Measurements from ENCODE around the gene NLGN1. TPM values are rescaled to one million over a fixed set of nuclear protein-coding genes. Genes with fewer than 3 reads are reported as not detected.
A peak's percentile ranks its signal among the peaks of the same experiment; 100 is the strongest.

The NLGN1 gene
- total and polyA plus RNA-seq, 9 of the 15 experiments (the other 6 are each of a cell fraction or from before 2014, with no cell fraction given): under 0.01 to 0.01 TPM; not detected in 7

DNA sequence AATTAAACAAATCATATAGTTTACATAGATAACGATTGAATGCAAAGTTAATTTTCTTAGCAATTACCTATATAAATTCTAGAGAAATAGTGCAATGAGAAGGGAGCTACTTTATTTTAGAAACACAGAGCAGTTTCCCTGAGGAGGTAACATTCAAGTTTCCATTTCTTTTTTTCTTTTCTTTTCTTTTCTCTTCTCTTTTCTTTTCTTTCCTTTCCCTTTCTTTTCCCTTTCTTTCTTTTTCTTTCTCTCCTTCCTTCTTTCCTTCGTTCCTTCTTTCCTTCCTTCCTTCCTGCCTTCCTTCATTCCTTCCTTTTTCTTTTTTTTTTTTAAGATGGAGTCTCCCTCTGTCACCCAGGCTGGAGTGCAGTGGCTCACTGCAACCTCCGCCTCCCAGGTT is 417.3 kb downstream of the NLGN1 start:
- no peaks in the 10 kb centered on the region for H4K20me1 ChIP-seq (replicated peaks; ENCODE audit: control insufficient read depth, insufficient read depth, low read length)
- DNase-seq (ENCODE audit: extremely low read depth in 1 of 4, low spot score in 3 of 4) (no peak), ATAC-seq (no peak), FAIRE-seq (no peak)
- no peak overlapping the region for H3K27ac ChIP-seq (ENCODE audit: extremely low read depth, low read depth, low read length)
- H3K4me1 ChIP-seq (replicated peaks in 1 of 2; ENCODE audit: control insufficient read depth in 2 of 2, insufficient read depth in 2 of 2, low read length in 2 of 2): no peaks in the 10 kb centered on the region
- no peaks in the 10 kb centered on the region for H3K36me3 ChIP-seq (ENCODE audit: control insufficient read depth, insufficient read depth, low read length)
- in situ Hi-C loops (cut with MboI) (no loop called here), intact Hi-C loops (cut with micrococcal nuclease) (no loop called here)
- H2AFZ ChIP-seq (ENCODE audit: low read depth, low read length): no peak overlapping the region
- ChIA-PET POLR2A (no interaction called here), CTCF (ENCODE audit: low intra/inter-chr PET ratio) (no interaction called here)
- no TSS peak for BruUV-seq (replicated peaks)
- no peaks in the 10 kb centered on the region for H3K79me2 ChIP-seq (ENCODE audit: control insufficient read depth, insufficient read depth, low read length)
- H3K9ac ChIP-seq (ENCODE audit: insufficient read depth in 1 of 2, low read depth in 2 of 2, low read length in 2 of 2): no peak overlapping the region
- TF ChIP-seq PCBP1 (IDR thresholded peaks at IDR 0.05; ENCODE audit: low read depth, low read length, poor library complexity, severe bottlenecking): no peak
- TF ChIP-seq, protein P1, sequence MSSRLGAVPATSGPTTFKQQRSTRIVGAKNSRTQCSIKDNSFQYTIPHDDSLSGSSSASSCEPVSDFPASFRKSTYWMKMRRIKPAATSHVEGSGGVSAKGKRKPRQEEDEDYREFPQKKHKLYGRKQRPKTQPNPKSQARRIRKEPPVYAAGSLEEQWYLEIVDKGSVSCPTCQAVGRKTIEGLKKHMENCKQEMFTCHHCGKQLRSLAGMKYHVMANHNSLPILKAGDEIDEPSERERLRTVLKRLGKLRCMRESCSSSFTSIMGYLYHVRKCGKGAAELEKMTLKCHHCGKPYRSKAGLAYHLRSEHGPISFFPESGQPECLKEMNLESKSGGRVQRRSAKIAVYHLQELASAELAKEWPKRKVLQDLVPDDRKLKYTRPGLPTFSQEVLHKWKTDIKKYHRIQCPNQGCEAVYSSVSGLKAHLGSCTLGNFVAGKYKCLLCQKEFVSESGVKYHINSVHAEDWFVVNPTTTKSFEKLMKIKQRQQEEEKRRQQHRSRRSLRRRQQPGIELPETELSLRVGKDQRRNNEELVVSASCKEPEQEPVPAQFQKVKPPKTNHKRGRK (tag; IDR thresholded peaks at IDR 0.05): peak; percentile 66
- TF ChIP-seq ZNF717 (CRISPR knock-in tag; IDR thresholded peaks at IDR 0.05): no peak
- no peaks in the 10 kb centered on the region for H3K27me3 ChIP-seq (ENCODE audit: control insufficient read depth in 2 of 2, insufficient read depth in 2 of 2, low read length in 2 of 2)
- no peak overlapping the region for H3K4me2 ChIP-seq (ENCODE audit: insufficient read depth, low read length)
- H3K4me3 ChIP-seq: no peak overlapping the region
- 0% methylated on average over 2 of the region's 3 CpGs for WGBS (ENCODE audit: insufficient coverage, low coverage, missing lambda C conversion rate)
- H3K9me1 ChIP-seq (ENCODE audit: control insufficient read depth, insufficient read depth, low read length): no peaks in the 10 kb centered on the region
- H3K9me3 ChIP-seq (replicated peaks; ENCODE audit: control insufficient read depth, insufficient read depth, low read depth, low read length): no peaks in the 10 kb centered on the region

DNA sequence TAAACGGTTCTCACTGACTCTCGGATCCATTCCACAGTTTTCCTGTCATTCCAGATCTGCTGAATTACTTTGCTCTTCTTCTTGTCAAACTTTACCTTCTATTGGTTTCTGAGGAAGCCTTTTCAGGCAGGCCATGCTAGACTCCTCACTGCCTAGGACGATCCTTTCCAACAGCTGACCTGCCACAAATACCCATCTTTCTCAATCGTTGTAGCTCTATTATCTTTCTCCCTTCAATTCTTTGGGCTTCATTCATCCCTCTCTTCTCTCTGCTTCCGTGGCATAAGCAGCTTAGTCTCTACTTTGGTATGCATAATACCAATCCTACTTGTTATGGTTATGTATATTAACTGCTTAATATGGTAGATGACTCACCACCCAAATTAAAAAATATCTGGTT is 421.8 kb downstream of the NLGN1 start:
- no peak for ATAC-seq
- no peak overlapping the region for H2AFZ ChIP-seq (ENCODE audit: low read depth, low read length)
- TF ChIP-seq ZNF197 (CRISPR knock-in tag; IDR thresholded peaks at IDR 0.05; ENCODE audit: low read depth): no peak
- no peak for TF ChIP-seq ZNF766 (CRISPR knock-in tag; conservative IDR thresholded peaks at IDR 0.05)
- TF ChIP-seq ZNF324 (CRISPR knock-in tag; IDR thresholded peaks at IDR 0.05): no peak
- no peak for TF ChIP-seq ZNF316 (IDR thresholded peaks at IDR 0.05)
- no peak for TF ChIP-seq TFE3 (CRISPR knock-in tag; IDR thresholded peaks at IDR 0.05)
- no peak for TF ChIP-seq FOXK1 (CRISPR knock-in tag; IDR thresholded peaks at IDR 0.05; ENCODE audit: borderline replicate concordance)
- TF ChIP-seq THAP7 (CRISPR knock-in tag; IDR thresholded peaks at IDR 0.05): no peak
- TF ChIP-seq, protein P2, sequence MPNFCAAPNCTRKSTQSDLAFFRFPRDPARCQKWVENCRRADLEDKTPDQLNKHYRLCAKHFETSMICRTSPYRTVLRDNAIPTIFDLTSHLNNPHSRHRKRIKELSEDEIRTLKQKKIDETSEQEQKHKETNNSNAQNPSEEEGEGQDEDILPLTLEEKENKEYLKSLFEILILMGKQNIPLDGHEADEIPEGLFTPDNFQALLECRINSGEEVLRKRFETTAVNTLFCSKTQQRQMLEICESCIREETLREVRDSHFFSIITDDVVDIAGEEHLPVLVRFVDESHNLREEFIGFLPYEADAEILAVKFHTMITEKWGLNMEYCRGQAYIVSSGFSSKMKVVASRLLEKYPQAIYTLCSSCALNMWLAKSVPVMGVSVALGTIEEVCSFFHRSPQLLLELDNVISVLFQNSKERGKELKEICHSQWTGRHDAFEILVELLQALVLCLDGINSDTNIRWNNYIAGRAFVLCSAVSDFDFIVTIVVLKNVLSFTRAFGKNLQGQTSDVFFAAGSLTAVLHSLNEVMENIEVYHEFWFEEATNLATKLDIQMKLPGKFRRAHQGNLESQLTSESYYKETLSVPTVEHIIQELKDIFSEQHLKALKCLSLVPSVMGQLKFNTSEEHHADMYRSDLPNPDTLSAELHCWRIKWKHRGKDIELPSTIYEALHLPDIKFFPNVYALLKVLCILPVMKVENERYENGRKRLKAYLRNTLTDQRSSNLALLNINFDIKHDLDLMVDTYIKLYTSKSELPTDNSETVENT (CRISPR knock-in tag; IDR thresholded peaks at IDR 0.05): no peak

More for the DNA sequence above, 421.8 kb downstream of the NLGN1 start:
- H3K4me2 ChIP-seq (ENCODE audit: insufficient read depth, low read length): no peak overlapping the region
- H3K36me3 ChIP-seq (ENCODE audit: control insufficient read depth, insufficient read depth, low read length): no peaks in the 10 kb centered on the region
- no peaks in the 10 kb centered on the region for H4K20me1 ChIP-seq (replicated peaks; ENCODE audit: control insufficient read depth, insufficient read depth, low read length)
- H3K9me3 ChIP-seq (replicated peaks; ENCODE audit: control insufficient read depth, insufficient read depth, low read depth, low read length): no peaks in the 10 kb centered on the region
- BruUV-seq (replicated peaks): no TSS peak
- H3K4me3 ChIP-seq: no peak overlapping the region
- POLR2A ChIA-PET: no interaction called here
- intact Hi-C loops (cut with micrococcal nuclease) (no loop called here), in situ Hi-C loops (cut with MboI) (no loop called here)
- CTCF ChIA-PET (ENCODE audit: low intra/inter-chr PET ratio): no interaction called here
- WGBS (ENCODE audit: insufficient coverage, low coverage, missing lambda C conversion rate): 0% methylated on average over 4 of the region's 5 CpGs
- no peaks in the 10 kb centered on the region for H3K4me1 ChIP-seq (replicated peaks in 1 of 2; ENCODE audit: control insufficient read depth in 2 of 2, insufficient read depth in 2 of 2, low read length in 2 of 2)
- no peak for FAIRE-seq
- no peak for DNase-seq (ENCODE audit: extremely low read depth in 1 of 4, low spot score in 3 of 4)
- H3K27me3 ChIP-seq (ENCODE audit: control insufficient read depth in 2 of 2, insufficient read depth in 2 of 2, low read length in 2 of 2): no peaks in the 10 kb centered on the region
- no peak overlapping the region for H3K9ac ChIP-seq (ENCODE audit: insufficient read depth in 1 of 2, low read depth in 2 of 2, low read length in 2 of 2)
- H3K79me2 ChIP-seq (ENCODE audit: control insufficient read depth, insufficient read depth, low read length): no peaks in the 10 kb centered on the region
- no peaks in the 10 kb centered on the region for H3K9me1 ChIP-seq (ENCODE audit: control insufficient read depth, insufficient read depth, low read length)
- no peak overlapping the region for H3K27ac ChIP-seq (ENCODE audit: extremely low read depth, low read depth, low read length)
